Astrocyte (in vitro differentiated cells and primary cell): ENCODE measurements around the gene OR6P1. TPM values are rescaled to one million over a fixed set of nuclear protein-coding genes. Genes with fewer than 3 reads are reported as not detected.

Experiments used
- DNase-seq: peaks from one replicate; pipeline ENCODE4 v3.0.0-alpha.2; 2010; ENCODE audit warnings: low read depth
- FAIRE-seq: peaks from 2 replicates; lab custom pipeline; 2011; peaks lifted over from hg19 to GRCh38; lab: Jason Lieb, UNC
- H2AFZ ChIP-seq: 2 replicates; pipeline ENCODE4 v1.6.0; 2012; ENCODE audit warnings: low read depth, low read length, inconsistent platforms
- H3K27ac ChIP-seq: 2 replicates; pipeline ENCODE4 v1.5.1; 2011; ENCODE audit warnings: low read depth, low read length, inconsistent platforms
- H3K27me3 ChIP-seq: 2 replicates; pipeline ENCODE4 v1.6.0; 2011; ENCODE audit warnings: low read length, inconsistent platforms; ENCODE audit not compliant: insufficient read depth
- H3K36me3 ChIP-seq: 2 replicates; pipeline ENCODE4 v1.5.1; 2011; ENCODE audit warnings: low read length, inconsistent platforms; ENCODE audit not compliant: insufficient read depth
- H3K4me1 ChIP-seq: 2 replicates; pipeline ENCODE4 v1.5.1; 2011; ENCODE audit warnings: low read length, inconsistent platforms; ENCODE audit not compliant: insufficient read depth
- H3K4me2 ChIP-seq: 2 replicates; pipeline ENCODE4 v1.6.0; 2012; ENCODE audit warnings: low read length, inconsistent platforms
- H3K4me3 ChIP-seq: 2 replicates; pipeline ENCODE4 v1.5.1; 2011; ENCODE audit warnings: low read depth, mild to moderate bottlenecking, low read length, inconsistent platforms; ENCODE audit not compliant: insufficient read depth
- H3K79me2 ChIP-seq: 2 replicates; pipeline ENCODE4 v1.6.0; 2012; ENCODE audit warnings: mild to moderate bottlenecking, low read length, inconsistent platforms; ENCODE audit not compliant: insufficient read depth
- H3K9ac ChIP-seq: 2 replicates; pipeline ENCODE4 v1.6.0; 2012; ENCODE audit warnings: mild to moderate bottlenecking, low read length, inconsistent platforms
- H3K9me3 ChIP-seq: 2 replicates; pipeline ENCODE4 v1.5.1; 2012; ENCODE audit warnings: low read depth, mild to moderate bottlenecking, low read length, inconsistent platforms; ENCODE audit not compliant: insufficient read depth
- H4K20me1 ChIP-seq: 2 replicates; pipeline ENCODE4 v1.6.0; 2012; ENCODE audit warnings: low read length, inconsistent platforms; ENCODE audit not compliant: insufficient read depth
- H3K27ac Mint-ChIP-seq: one replicate; pipeline ENCODE4 v1.8.0; 2021; ENCODE audit warnings: mild to moderate bottlenecking, mixed read lengths; ENCODE audit not compliant: unreplicated experiment
- H3K27me3 Mint-ChIP-seq: one replicate; pipeline ENCODE4 v1.8.0; 2021; ENCODE audit warnings: low read depth, mixed read lengths; ENCODE audit not compliant: unreplicated experiment
- H3K36me3 Mint-ChIP-seq: one replicate; pipeline ENCODE4 v1.8.0; 2021; ENCODE audit warnings: low read depth, mixed read lengths; ENCODE audit not compliant: unreplicated experiment
- H3K4me1 Mint-ChIP-seq: one replicate; pipeline ENCODE4 v1.8.0; 2021; ENCODE audit warnings: low read depth, mixed read lengths; ENCODE audit not compliant: unreplicated experiment
- H3K4me3 Mint-ChIP-seq: one replicate; pipeline ENCODE4 v1.8.0; 2021; ENCODE audit warnings: mild to moderate bottlenecking, moderate library complexity, mixed read lengths; ENCODE audit not compliant: unreplicated experiment
- H3K9me3 Mint-ChIP-seq: one replicate; pipeline ENCODE4 v1.8.0; 2021; ENCODE audit warnings: mild to moderate bottlenecking, mixed read lengths; ENCODE audit not compliant: unreplicated experiment
- CTCF ChIP-seq: IDR thresholded peaks from 2 replicates; pipeline ENCODE4 v1.5.1; 2011; ENCODE audit warnings: low read depth, mild to moderate bottlenecking, inconsistent platforms, low read length, moderate library complexity; ENCODE audit not compliant: insufficient read depth
- EZH2 ChIP-seq: IDR thresholded peaks from 2 replicates; pipeline ENCODE4 v1.6.1; 2012; ENCODE audit warnings: mild to moderate bottlenecking, low read length, inconsistent platforms; ENCODE audit not compliant: insufficient read depth
- total RNA-seq: library from RNA; stranded (reverse); gene quantifications from 2 replicates; pipeline ENCODE4 v1.2.1, GENCODE V29; 2021

Gene OR6P1
- total RNA-seq, 1 donor from 2014 or later = not detected

DNA sequence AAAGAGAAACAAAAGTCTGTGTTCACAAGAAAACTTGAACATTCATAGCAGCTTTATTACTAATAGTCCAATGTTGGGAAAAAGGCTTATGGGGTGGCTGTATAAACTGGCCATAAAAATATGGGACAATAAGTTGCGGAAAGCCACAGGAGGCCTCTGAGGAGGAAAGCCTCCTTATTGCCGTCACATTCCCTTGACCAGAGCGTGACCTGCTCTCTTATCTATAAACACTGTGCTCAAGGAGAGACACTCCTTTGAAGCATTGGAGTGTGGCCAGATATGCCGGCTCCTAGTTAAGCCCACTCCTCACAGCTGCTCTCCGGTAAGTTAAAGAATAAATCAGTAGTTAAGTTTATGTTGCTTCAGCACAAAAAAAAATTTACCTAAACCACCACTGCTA, 35.9 kb downstream of the OR6P1 start:
- no peak overlapping the region for H2AFZ ChIP-seq
- no peak overlapping the region for H3K4me3 ChIP-seq
- DNase-seq (no peak), FAIRE-seq (no peak)
- H3K9me3 ChIP-seq = no peaks in the 10 kb centered on the region
- H3K36me3 ChIP-seq = no peaks in the 10 kb centered on the region
- H3K79me2 ChIP-seq = no peaks in the 10 kb centered on the region
- H3K27me3 Mint-ChIP-seq = no peaks in the 10 kb centered on the region
- H3K27ac ChIP-seq = no peak overlapping the region
- H3K36me3 Mint-ChIP-seq = no peaks in the 10 kb centered on the region
- H3K4me2 ChIP-seq = no peak overlapping the region
- peaks cover under 1% of the 10 kb centered on the region for H3K4me1 Mint-ChIP-seq
- no peaks in the 10 kb centered on the region for H4K20me1 ChIP-seq
- TF ChIP-seq CTCF (no peak), EZH2 (no peak)
- H3K4me1 ChIP-seq = no peaks in the 10 kb centered on the region
- H3K4me3 Mint-ChIP-seq = no peak overlapping the region
- H3K27me3 ChIP-seq = no peaks in the 10 kb centered on the region
- H3K27ac Mint-ChIP-seq = no peak overlapping the region
- H3K9ac ChIP-seq = no peak overlapping the region
- no peaks in the 10 kb centered on the region for H3K9me3 Mint-ChIP-seq

GRCh38 chr1:158527190-158527815, 43.1 kb downstream of the OR6P1 start:
- no peaks in the 10 kb centered on the region for H3K9me3 ChIP-seq
- no peak overlapping the region for H3K4me2 ChIP-seq

More at GRCh38 chr1:158527190-158527815, 43.1 kb downstream of the OR6P1 start:
- Mint-ChIP-seq H3K27ac (peak overlapping the region; percentile 9), H3K4me3 (no peak overlapping the region), H3K36me3 (no peaks in the 10 kb centered on the region), H3K4me1 (peaks cover 2% of the 10 kb centered on the region), H3K27me3 (peaks cover 2% of the 10 kb centered on the region), H3K9me3 (no peaks in the 10 kb centered on the region)
- no peak overlapping the region for H2AFZ ChIP-seq
- no peaks in the 10 kb centered on the region for H3K4me1 ChIP-seq
- TF ChIP-seq EZH2 (no peak), CTCF (no peak)
- no peaks in the 10 kb centered on the region for H3K36me3 ChIP-seq
- H3K9ac ChIP-seq = no peak overlapping the region
- no peaks in the 10 kb centered on the region for H4K20me1 ChIP-seq
- no peaks in the 10 kb centered on the region for H3K79me2 ChIP-seq
- DNase-seq (peak; percentile 6), FAIRE-seq (no peak)
- H3K4me3 ChIP-seq = no peak overlapping the region
- H3K27me3 ChIP-seq = no peaks in the 10 kb centered on the region
- H3K27ac ChIP-seq = no peak overlapping the region
